NOMO-1 (cell line): ENCODE results near the gene PRDM8.

Experiments
- DNase-seq, 2 experiments: peaks; one replicate each; lab custom pipeline; 2025; ENCODE audit not compliant: unreplicated experiment in 2 of 2; lab: John Stamatoyannopoulos, UW

PRDM8 gene

DNA sequence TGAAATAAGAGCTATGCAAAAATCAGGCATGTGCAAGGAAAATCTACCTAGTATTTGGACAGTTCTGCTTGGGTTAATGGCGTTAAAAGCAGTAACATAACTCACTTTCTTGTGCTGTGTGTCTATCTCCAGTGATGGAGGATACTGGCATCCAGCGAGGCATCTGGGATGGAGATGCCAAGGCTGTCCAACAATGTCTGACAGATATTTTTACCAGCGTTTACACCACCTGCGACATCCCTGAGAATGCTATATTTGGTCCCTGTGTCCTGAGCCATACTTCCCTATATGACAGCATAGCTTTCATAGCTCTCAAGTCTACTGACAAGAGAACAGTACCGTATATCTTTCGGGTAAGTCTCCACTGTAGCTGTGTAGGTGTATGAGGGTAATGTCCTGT lies 2.6 kb downstream of the PRDM8 start:
- DNase-seq, result no peak

DNA sequence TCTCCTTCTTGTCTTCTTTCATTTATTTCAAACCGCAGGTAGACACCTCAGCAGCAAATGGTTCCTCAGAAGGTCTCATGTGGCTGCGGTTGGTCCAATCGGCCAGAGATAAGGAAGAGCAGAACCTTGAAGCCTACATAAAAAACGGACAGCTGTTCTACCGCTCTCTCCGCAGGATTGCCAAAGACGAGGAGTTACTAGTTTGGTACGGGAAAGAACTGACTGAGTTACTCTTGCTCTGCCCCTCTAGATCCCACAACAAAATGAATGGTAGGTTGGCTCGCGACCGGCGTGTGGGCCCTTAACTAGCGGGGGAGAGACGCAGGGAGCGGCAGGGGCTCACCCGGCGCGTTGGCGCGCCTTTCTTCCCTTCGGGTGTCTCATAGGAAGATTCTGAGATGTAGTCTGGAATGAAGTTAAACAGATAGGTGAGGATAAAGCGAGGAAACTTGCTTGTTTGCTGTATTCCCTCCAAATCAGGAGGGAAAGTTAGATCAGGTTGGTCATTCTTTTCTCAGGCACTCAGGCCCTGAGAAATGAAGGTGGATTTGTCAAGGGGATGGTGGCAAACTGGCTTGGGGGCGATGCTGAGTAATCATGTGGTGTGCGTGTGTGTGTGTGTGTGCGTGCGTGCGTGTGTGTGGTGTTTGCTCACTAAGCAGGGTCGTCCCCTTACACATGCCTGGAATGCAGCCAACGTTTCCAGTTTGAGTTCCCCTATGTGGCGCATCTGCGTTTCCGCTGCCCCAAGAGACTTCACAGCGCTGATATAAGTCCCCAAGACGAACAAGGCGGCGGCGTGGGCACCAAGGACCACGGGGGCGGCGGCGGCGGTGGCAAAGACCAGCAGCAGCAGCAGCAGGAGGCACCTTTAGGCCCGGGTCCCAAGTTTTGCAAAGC lies 4.2 kb downstream of the PRDM8 start:
- peak; percentile 29 to 38 for DNase-seq

DNA sequence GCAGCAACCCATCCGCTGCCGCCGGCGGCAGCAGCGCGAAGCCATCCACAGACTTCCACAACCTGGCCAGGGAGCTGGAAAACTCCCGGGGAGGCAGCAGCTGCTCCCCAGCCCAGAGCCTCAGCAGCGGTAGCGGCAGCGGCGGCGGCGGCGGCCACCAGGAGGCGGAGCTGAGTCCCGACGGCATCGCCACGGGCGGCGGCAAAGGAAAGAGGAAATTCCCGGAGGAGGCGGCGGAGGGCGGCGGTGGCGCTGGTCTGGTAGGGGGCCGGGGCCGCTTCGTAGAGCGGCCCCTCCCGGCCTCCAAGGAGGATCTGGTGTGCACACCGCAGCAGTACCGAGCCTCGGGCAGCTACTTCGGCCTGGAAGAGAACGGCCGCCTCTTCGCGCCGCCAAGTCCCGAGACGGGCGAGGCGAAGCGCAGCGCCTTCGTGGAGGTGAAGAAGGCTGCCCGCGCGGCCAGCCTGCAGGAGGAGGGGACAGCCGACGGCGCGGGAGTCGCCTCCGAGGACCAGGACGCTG lies 4.9 kb downstream of the PRDM8 start:
- DNase-seq, result peak; percentile 59 to 83

DNA sequence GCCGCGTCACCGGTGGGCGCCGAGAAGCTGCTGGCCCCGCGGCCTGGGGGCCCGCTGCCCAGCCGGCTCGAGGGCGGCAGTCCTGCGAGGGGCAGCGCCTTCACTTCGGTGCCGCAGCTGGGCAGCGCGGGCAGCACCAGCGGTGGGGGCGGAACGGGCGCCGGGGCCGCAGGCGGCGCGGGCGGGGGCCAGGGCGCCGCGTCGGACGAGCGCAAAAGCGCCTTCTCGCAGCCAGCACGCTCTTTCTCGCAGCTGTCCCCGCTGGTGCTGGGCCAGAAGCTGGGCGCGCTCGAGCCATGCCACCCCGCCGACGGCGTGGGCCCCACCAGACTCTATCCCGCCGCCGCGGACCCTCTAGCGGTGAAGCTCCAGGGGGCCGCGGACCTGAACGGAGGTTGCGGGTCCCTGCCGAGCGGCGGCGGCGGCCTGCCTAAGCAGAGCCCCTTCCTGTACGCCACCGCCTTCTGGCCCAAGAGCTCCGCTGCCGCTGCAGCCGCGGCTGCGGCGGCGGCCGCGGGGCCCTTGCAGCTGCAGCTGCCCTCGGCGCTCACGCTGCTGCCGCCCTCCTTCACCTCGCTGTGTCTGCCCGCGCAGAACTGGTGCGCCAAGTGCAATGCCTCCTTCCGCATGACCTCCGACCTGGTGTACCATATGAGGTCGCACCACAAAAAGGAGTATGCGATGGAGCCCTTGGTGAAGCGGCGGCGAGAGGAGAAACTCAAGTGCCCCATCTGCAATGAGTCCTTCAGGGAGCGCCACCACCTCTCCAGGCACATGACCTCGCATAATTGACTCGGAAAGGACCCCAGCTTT lies 5.6 kb downstream of the PRDM8 start:
- DNase-seq, result peak; percentile 64 to 69

DNA sequence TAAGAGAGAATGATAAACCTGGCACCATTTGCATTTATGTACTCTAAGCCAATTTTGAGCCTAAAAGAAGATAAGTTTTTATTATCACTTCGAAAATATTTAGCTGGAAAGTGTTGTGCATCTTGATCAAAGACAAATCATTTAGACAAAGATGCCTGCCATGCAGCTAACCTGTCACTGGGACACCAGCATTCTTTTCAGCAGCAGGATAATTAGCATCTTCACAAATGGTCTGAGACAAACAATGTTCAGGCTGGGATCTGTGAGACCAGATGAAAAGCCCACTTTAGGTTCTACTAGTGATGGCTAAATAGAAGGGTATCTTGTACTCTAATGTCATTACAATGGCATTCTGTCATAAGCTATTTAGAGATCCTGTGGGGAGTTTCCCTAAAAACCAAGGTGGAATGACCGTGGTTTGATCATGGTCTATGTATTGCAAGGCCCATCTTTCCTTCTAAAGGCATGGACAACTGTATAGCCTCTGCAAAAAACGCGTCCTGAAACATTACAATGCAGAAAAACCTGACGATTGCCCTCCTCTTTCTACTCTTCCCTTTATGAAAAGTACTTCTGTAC lies 7.2 kb downstream of the PRDM8 start:
- no peak for DNase-seq

DNA sequence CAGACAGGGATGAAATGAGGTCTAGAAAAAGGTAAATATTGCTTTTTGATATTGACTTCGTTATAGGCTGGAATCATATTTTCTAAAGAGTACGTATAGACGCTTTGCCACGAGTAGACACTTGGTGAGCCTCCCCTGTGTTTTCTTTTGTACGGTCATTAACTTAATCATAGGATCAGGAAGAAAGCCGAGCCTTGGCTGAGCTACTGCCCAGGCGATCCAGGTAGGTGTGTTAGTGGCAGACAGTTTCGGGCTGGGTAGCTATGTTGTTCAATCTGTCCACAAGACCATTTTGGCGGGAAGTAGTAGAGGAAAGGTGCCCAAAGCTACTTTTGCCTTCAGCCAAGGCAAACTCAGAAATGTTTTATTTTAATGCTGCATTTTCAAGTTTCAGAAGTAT lies 8.8 kb downstream of the PRDM8 start:
- no peak for DNase-seq

DNA sequence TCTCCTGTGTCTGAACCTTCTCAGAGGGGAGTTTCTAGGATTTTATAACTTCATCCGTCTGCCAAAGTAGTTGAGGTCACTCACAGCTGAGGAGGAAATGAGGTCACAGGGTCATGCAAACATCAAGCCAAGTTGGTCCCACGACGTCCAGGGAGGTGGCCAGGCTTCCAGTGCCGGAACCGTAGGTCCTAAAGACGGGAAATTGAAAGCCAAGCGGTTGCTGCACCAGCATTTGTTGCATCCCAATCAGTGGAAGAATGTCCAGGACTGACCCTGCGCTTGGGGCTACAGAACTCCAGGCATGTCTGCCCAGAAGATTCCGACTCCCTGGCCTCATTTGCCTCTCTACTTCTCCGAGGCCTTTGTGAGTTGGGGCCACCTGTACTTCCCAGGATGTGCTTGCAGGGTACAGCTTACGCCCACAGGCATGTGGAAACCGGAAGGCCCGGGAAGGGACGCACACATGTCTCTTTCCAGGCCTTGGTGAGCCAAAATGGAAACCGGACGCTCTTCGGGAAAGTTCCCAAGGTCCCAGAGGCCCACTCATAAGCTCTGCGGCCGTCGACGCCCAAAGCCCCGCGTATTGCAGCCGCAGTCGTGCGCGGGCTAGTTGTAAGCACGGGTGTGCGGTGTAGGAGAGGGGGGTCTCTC lies 9.3 kb downstream of the PRDM8 start:
- DNase-seq, result no peak

DNA sequence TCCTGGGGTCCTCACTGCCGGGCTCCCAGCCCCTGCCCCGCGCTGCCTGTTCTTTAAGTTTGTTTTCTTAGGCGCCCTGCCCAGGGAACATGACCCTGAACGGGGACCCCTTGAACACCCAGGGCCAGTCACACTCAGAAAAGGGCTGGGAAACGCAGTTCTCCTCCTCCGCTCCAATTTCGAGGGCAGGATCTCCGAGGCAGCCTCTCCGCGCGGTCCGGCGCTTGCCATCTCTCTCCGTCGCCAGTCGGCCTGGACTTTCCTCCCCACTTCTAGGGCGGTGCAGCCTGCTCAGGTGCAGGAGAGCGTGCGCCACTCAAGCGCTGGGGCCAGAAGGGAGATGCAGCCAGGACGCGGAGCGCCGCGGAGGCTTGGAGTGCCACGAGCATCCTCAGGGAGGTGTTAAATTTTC lies 9.9 kb downstream of the PRDM8 start:
- no peak for DNase-seq

DNA sequence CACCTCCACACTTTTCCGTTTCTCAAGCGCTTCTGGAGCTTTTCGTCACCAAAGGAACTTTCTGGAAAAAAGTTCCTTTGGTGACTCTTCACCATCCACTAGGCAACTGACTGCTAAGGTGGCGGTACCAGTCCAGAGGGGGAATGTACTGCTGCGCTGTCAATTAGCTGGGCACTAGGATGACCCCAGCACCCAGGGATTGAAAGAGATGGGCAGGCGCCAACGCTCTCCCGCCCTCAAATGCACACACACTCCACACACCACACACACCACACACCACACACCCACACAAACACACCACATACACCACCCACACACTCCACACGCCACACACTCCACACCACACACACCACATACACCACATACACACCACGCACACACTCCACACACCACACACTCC lies 10.4 kb downstream of the PRDM8 start:
- DNase-seq, result no peak

DNA sequence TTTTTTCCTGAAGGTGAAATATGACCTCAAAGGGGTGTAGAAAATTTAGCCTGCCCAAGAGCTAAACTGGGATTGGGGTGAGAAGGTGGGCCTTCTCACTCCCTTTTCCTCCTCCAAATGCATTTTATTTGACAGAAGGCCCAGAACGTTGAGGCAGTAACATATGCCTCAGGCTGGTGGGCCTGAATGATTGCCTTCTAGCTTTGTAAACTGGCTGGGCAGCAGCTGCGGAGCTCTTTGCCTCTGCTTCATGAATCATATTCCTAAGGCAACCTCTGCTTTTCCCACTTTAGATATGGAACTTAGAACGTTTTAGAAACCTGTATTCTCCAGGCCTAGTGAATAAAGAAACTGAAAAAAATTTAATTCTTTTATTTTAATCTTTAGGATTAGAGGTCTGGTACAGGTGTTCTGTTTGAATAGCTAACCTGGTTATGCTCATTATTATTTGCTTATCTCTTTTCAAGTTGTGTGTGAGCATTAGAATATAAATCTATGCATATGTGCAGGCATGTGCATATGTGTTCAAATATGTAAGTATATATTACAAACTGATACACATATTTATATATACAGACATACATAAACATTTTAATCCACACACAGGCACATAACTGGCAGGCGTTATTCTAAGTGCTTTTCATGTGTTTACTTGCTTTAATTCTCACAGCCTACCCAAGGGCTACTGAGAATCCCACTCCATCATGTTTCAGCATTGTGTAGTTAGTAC lies 11.5 kb downstream of the PRDM8 start:
- no peak for DNase-seq

DNA sequence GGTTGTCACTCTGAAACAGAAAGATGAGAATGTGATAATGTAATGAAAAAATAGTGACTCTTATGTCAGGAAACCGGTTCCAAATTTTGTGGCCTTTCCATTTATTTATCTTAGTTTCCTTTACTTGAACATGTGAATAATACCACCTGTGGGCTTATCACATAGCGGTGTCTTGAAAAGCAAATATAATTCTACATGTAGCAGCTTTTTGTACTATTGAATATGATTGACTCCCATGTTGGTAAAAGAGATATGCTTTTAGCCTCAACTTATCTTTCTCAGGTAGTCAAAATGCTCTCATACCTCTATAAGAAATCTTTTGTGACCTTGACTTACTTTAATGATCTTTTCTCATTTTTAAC lies 12.0 kb downstream of the PRDM8 start:
- DNase-seq, result no peak

DNA sequence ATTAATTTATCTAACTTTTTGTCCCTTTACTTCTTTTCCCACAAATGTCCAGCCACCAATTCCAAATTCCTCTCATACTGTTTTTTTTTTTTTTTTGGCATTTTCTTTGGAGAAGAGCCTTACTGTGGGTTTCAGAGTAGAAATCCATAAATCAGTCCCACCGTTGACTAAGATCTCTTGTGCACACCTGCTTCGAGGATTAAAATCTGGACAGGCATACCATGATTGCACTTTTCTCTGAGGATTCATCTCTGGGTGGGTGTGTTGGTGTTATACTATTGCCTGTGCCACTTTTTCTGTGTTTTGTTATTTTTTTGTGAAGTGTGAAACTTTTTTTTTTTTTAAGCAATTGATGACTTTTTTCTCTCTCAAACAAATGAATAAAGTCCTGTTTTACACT lies 13.2 kb downstream of the PRDM8 start:
- DNase-seq, result no peak

DNA sequence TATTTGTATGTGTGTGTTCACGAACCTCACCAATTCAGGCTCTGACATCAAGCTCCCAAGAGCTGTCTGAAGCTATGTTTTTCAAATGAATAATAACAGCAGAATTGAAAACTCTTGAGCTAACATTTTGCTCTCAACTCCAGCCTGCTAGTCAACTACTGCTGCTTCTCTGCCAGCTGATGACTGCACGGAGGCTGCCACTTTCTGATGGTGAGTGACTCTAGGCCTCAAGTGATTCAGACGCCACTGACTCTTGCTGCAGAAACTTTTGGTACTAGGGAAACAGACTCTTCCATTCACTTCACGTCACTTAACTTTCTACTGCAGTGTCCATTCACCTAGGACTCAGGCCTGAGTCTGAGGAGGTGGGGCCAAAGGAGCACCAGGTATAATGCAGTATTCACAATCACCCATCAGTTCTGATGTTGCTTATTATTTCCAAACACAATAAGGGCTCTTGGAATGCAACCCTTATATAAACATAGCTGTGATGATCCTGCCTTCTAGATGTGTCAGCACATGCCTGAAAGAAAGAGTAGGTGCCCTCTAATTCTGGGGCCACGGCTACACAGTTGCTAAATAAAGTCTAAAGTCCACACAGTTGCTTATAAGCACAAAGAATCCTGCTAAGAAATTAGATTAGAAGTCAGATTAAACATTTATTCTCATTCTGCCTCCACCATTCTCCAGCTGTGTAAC lies 16.0 kb downstream of the PRDM8 start:
- DNase-seq, result no peak

DNA sequence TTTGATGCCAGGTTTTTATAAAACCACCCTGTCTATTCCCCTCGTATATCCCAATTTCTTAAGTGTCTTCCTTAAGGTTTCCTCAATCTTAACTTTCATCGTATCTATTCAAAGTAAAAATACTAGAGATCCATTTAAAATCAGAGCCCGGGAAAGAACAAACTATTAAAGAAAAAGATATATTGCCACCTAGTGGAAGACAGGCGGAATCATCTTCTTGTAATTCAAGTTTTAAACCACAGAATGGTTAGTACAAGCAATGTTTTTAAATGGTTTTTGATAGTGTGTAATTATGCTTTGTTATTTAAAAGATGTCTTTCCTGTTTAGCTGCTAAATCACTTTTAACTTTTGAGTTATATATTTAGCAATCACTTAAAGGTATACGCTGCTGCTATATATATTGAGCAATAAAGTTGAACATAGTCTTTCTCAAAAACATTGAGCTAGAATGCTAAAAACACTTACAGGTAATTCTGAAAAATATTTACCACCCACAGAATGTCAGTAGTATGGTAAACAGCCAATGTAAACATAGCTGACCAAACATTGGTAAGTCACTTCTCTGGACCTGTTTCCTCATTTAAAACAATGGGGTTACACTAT lies 18.2 kb downstream of the PRDM8 start:
- DNase-seq, result peak in 1 of 2 experiments; percentile 59

DNA sequence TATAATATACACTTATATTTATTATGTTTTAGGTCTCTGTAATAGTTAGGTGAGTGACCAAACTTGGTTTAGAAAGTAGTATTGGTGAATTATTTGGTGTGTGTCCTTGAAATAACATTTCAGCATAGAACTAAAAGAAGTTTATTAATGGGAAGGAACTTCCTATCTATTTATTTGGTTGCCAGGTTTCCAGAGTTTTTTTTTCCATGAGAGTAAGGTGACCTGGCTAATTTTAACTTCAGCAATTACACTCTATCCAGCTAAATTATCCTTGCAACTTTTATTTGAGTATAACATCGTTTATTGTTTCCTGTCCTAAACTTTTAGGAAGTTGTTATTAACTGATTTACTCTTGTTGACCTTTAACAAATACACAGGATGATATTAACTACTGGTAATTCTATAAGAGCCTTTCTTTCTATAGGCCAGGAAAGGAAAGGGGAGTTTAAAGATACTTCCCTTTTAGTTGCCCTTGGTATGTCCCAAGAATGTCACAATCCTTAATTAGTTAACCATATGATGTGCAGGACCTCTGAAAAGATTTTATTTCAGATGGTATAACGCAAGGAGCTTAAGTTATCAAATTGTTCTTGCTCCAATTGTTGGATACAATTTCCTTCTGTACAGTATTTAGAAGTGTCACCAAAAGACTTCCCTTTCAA lies 18.9 kb downstream of the PRDM8 start:
- DNase-seq, result peak; percentile 66 to 88

DNA sequence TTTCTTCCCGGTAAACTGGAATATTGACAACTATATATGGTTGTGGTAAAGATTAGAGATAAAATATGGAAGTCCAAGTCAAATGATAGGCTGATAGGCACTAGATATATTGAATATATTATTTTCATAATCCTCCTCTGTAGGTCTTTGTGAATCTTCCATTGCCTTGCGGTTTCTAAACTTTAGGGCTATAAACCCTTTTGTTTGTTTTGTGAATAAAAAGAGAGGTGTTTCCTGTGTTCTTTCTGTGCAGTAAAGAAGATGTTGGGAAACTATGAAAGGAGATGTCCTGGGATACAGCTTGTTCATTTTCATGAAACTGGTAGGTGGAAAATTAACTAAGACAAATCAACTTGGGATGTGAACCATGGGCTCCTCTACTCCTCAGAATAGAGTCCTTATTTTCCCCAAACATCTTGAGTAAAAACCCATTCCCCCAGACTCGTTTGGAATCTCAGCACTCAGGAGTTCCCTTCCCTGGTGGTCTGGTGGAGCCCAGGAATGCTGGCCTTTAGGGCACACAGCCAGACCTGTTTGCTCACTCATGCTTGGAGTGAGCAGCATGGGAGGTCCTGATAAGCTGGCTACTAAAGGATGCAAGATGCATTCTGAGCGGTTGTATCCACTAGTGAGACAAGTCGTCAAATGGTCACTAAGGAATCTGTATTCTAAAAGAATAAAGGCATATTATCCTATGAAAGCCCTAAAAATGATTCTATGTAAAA lies 22.2 kb downstream of the PRDM8 start:
- no peak for DNase-seq

DNA sequence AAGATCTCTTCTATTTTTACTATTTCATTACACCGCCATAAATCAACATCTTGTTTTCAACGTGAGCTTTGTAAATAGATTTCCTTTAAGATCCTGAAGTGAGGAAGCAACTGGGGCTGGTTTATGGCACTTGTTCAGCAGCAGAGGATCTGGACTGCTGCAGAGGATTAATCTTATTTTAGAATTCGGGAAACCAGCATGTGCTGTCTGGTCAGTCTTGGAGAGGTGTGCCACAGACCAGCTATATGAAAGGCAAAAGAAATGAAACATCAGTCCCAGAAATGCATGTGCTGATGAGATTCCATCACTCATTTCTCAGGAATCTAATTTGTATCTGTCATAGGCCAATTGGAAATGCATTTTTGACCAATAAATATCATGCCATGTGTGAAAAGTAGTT lies 23.4 kb downstream of the PRDM8 start:
- DNase-seq, result no peak

DNA sequence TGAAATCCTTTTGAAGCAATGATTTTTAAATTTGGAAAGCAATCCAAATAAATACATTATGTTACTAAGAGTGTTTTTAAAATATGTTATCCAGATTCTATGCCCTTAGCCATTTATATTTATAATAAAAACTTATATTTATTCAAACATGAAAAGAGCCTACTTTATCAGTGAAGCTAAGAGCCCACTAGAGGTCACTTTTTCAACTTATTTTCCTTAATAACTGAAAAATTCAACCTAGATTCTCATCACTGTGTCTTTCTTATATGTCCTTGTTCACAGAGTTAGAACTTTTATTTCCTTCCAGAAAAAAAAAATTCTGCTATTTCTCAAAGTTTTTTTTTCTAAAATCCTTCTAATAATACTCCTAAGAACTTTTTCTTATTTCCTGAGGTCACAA lies 23.9 kb downstream of the PRDM8 start:
- DNase-seq, result peak in 1 of 2 experiments; percentile 27
